Type B pancreatic cell (in vitro differentiated cells): ENCODE measurements around the gene UMAD1. TPM values are rescaled to one million over a fixed set of nuclear protein-coding genes. Genes with fewer than 3 reads are reported as not detected.

Experiments used
- DNase-seq: peaks from one replicate; pipeline ENCODE4 v3.0.0; 2021; ENCODE audit warnings: mixed read lengths; ENCODE audit not compliant: unreplicated experiment; ENCODE audit errors: extremely low spot score
- H3K27ac Mint-ChIP-seq: 2 replicates; pipeline ENCODE4 v1.8.0; 2021; ENCODE audit warnings: mild to moderate bottlenecking, mixed read lengths
- H3K27me3 Mint-ChIP-seq: 2 replicates; pipeline ENCODE4 v1.8.0; 2021; ENCODE audit warnings: mixed read lengths
- H3K36me3 Mint-ChIP-seq: 2 replicates; pipeline ENCODE4 v1.8.0; 2021; ENCODE audit warnings: mixed read lengths
- H3K4me1 Mint-ChIP-seq: one replicate; pipeline ENCODE4 v1.8.0; 2021; ENCODE audit warnings: mixed read lengths; ENCODE audit not compliant: unreplicated experiment
- H3K4me3 Mint-ChIP-seq: 2 replicates; pipeline ENCODE4 v1.8.0; 2021; ENCODE audit warnings: mild to moderate bottlenecking, mixed read lengths
- H3K9me3 Mint-ChIP-seq: 2 replicates; pipeline ENCODE4 v1.8.0; 2021; ENCODE audit warnings: mixed read lengths
- total RNA-seq: library from RNA; stranded (reverse); gene quantifications from 2 replicates; pipeline ENCODE4 v1.2.1, GENCODE V29; 2021; ENCODE audit warnings: low replicate concordance
- TF ChIP-seq, protein P1 (sequence below): fragments of 200-600 bp; sonication (generic); conservative IDR thresholded peaks from 2 replicates; pipeline ENCODE4 v1.5.0; 2021; ENCODE audit warnings: antibody characterized with exemption, mild to moderate bottlenecking

UMAD1 gene
- total RNA-seq, 1 donor from 2014 or later = 9.0 TPM

DNA sequence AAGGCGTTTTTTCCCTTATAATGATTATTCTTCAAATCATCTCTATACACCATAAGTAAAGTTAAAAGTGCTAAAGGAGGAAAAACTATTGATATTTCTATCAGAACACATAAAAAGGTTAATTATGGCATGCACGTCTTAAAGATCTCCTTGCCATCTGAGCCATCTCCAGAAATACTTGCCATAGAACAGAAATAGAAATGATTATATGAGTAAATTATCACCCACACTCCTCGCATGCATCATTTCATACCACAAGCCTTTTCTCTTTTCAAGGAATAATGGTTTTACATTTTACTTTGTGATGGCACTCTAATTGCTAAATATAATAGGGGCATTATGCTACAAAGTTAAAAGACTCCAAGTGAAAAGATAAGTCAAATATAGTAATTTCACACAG lies 272.4 kb downstream of the UMAD1 start:
- TF ChIP-seq, protein P1, sequence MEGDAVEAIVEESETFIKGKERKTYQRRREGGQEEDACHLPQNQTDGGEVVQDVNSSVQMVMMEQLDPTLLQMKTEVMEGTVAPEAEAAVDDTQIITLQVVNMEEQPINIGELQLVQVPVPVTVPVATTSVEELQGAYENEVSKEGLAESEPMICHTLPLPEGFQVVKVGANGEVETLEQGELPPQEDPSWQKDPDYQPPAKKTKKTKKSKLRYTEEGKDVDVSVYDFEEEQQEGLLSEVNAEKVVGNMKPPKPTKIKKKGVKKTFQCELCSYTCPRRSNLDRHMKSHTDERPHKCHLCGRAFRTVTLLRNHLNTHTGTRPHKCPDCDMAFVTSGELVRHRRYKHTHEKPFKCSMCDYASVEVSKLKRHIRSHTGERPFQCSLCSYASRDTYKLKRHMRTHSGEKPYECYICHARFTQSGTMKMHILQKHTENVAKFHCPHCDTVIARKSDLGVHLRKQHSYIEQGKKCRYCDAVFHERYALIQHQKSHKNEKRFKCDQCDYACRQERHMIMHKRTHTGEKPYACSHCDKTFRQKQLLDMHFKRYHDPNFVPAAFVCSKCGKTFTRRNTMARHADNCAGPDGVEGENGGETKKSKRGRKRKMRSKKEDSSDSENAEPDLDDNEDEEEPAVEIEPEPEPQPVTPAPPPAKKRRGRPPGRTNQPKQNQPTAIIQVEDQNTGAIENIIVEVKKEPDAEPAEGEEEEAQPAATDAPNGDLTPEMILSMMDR = no peak
- peaks cover 4% of the 10 kb centered on the region for H3K4me1 Mint-ChIP-seq
- no peaks in the 10 kb centered on the region for H3K36me3 Mint-ChIP-seq
- DNase-seq = no peak
- H3K27ac Mint-ChIP-seq = no peak overlapping the region
- H3K9me3 Mint-ChIP-seq = no peaks in the 10 kb centered on the region
- H3K4me3 Mint-ChIP-seq = no peak overlapping the region
- no peaks in the 10 kb centered on the region for H3K27me3 Mint-ChIP-seq

DNA sequence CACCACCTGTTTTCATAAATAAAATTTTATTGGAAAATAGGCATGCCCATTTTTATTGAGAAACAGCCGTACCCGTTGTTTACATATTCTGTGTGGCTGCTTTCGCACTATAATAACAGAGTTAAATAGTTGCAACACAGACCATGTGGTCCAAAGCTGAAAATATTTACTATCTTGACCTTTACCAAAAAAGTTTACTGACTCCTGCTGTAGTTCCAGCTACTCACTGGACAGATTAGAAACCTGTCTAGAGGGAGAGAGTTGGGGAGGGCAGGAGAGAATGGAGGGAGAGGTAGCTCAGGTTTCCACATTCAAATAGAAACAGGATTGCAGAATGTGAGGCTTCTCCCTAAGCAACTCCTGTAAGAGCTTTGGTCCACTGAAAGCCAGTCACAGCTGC lies 273.0 kb downstream of the UMAD1 start:
- Mint-ChIP-seq H3K9me3 (no peaks in the 10 kb centered on the region), H3K27me3 (no peaks in the 10 kb centered on the region), H3K27ac (no peak overlapping the region), H3K4me3 (no peak overlapping the region), H3K36me3 (no peaks in the 10 kb centered on the region), H3K4me1 (peaks cover 4% of the 10 kb centered on the region)
- TF ChIP-seq, protein P1 = no peak
- DNase-seq = no peak

DNA sequence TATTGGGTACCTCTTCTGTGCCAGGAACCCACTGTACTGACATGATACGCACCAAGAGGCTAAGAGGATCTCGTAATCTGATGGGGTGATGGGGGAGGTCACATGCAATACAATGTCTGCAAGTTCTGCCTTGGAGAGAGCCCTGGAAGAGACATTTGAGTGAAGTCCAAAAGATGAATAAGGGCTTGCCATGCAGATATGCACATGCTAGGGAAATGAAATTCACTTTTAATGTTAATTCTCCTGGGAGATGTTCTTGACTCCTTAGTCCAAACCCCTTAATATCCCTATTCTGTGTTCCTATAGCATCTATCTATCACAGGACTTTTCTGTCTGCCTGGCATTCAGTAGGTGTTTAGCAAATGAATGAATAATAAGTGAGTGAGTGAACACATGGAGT lies 274.0 kb downstream of the UMAD1 start:
- H3K36me3 Mint-ChIP-seq = no peaks in the 10 kb centered on the region
- no peaks in the 10 kb centered on the region for H3K27me3 Mint-ChIP-seq
- TF ChIP-seq, protein P1 = no peak
- H3K4me1 Mint-ChIP-seq = peaks cover 4% of the 10 kb centered on the region
- no peaks in the 10 kb centered on the region for H3K9me3 Mint-ChIP-seq
- no peak overlapping the region for H3K27ac Mint-ChIP-seq
- DNase-seq = no peak
- H3K4me3 Mint-ChIP-seq = no peak overlapping the region

DNA sequence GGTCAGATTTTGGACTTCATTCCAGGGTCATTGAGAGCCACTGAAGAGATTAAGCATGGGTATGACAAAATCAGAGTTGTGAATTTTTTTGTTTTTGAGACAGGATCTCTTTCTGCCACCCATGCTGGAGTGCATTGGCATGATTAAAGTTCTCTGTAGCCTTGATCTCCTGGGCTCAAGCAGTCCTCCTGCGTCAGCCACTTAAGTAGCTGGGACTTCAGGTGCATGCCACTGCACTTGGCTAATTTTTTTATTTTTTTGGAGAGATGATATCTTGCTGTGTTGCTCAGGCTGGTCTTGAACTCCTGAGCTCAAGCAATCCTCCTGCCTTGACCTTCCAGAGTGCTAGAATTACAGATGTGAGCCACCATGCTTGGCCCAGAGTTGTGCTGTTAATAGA lies 275.5 kb downstream of the UMAD1 start:
- H3K4me1 Mint-ChIP-seq = peaks cover 4% of the 10 kb centered on the region

DNA sequence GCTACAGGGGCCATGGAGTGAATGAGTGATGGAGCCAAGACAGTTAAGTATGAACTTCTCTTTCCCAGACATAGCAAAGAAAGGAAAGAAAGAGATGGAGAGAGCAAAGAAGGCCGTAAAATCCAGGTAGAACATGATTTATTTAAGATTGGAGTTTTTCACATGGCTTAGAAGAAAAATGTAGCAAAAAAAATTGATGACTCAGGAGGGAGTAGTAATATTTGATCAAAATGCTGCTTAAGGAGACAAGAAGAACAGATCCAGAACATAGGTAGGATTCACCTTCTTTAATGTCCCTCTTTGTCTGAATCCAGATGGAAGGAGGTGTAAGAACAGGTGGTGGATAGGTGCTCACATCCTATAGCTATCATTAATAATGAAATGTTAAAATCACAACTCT lies 277.0 kb downstream of the UMAD1 start:
- DNase-seq = no peak
- Mint-ChIP-seq H3K27ac (no peak overlapping the region), H3K27me3 (no peaks in the 10 kb centered on the region), H3K36me3 (no peaks in the 10 kb centered on the region), H3K9me3 (no peaks in the 10 kb centered on the region), H3K4me3 (no peak overlapping the region), H3K4me1 (peaks cover under 1% of the 10 kb centered on the region)
- TF ChIP-seq, protein P1 = no peak

More for the DNA sequence above, 275.5 kb downstream of the UMAD1 start:
- TF ChIP-seq, protein P1 = no peak
- no peak for DNase-seq
- Mint-ChIP-seq H3K36me3 (no peaks in the 10 kb centered on the region), H3K27ac (no peak overlapping the region), H3K27me3 (no peaks in the 10 kb centered on the region), H3K9me3 (no peaks in the 10 kb centered on the region), H3K4me3 (no peak overlapping the region)

DNA sequence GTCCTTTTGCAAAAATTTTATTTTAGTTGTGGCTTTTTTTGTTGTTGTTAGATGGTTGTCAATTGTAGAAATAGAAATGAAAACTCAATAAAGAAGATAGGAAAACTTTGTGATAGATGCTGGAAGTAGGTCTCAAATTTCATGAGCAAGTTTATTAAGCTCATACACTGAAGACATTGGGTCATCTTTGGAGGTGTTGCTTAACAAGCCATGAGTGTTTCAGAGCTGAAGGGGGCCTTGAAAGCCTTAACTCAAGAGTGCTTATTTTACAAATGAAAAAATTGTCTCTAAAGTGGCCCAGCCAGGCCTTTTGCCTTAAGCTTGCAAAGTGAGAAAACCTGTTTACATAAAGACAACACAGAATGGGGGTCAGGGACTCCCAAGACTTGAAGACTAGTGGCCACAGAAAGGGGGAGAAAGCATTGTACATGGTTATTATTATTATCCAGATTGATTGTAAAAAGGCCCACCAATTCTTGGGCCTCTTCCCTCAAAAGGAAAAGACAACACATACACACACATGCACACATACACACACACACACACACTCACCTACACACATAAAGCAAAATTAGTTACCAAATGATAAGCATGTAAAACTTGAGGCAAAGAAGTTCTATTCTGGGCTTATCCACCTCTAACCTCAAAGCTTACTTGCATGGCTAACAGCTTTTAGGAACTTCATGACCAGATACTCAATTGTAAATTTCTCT lies 278.3 kb downstream of the UMAD1 start:
- Mint-ChIP-seq H3K4me1 (peaks cover 7% of the 10 kb centered on the region), H3K27ac (no peak overlapping the region)

More for the DNA sequence above, 278.3 kb downstream of the UMAD1 start:
- Mint-ChIP-seq H3K27me3 (no peaks in the 10 kb centered on the region), H3K36me3 (no peaks in the 10 kb centered on the region), H3K9me3 (no peaks in the 10 kb centered on the region), H3K4me3 (no peak overlapping the region)
- DNase-seq = no peak
- TF ChIP-seq, protein P1 = no peak
